Endothelial cell of umbilical vein (primary cell): ENCODE results near the gene SEPTIN11. TPM values are rescaled to one million over a fixed set of nuclear protein-coding genes. Genes with fewer than 3 reads are reported as not detected.

Experiments used
- BruUV-seq: library from RNA; stranded (reverse); fragments of 400-500 nt; replicated peaks from 2 replicates; lab custom pipeline; 2021; lab: Mats Ljungman, UMichigan
- CTCF ChIA-PET: fragments of 300-600, 350-600 bp; sonication (Branson Sonifier 250); formaldehyde crosslinking; loops from one replicate; lab custom pipeline; 2021; ENCODE audit warnings: antibody characterized with exemption, inconsistent platforms; lab: Charles Lee
- POLR2A ChIA-PET: fragments of 300-600, 350-600 bp; sonication (Branson Sonifier 250); formaldehyde crosslinking; loops from one replicate; lab custom pipeline; 2021; ENCODE audit warnings: antibody characterized with exemption, inconsistent platforms; lab: Charles Lee
- DNase-seq: peaks from one replicate; pipeline ENCODE4 v3.0.0-alpha.2; 2011; ENCODE audit warnings: low read depth, low spot score
- FAIRE-seq: peaks from 2 replicates; lab custom pipeline; 2011; peaks lifted over from hg19 to GRCh38; lab: Jason Lieb, UNC
- H2AFZ ChIP-seq: 2 replicates; pipeline ENCODE4 v1.6.0; 2012; ENCODE audit warnings: low read depth, low read length, control low read depth, inconsistent platforms
- H3K27ac ChIP-seq: 2 replicates; pipeline ENCODE4 v1.5.1; 2011; ENCODE audit warnings: low read depth, mild to moderate bottlenecking, control low read depth, low read length, moderate library complexity; ENCODE audit not compliant: insufficient read depth
- H3K27me3 ChIP-seq, 2 experiments: 2 replicates each; pipeline versions ENCODE4 v1.6.0 to v1.6.1; 2011; ENCODE audit warnings: low read length in 2 of 2, mixed read lengths in 1 of 2; ENCODE audit not compliant: control insufficient read depth in 2 of 2, insufficient read depth in 2 of 2
- H3K36me3 ChIP-seq, 2 experiments: 2 replicates in 1 of 2; 3 replicates in 1 of 2; pipeline ENCODE4 v1.5.1; 2011; ENCODE audit warnings: low read length in 2 of 2, mild to moderate bottlenecking in 1 of 2, moderate library complexity in 1 of 2; ENCODE audit not compliant: control insufficient read depth in 2 of 2, insufficient read depth in 2 of 2; ENCODE audit errors: extremely low read depth in 1 of 2
- H3K4me1 ChIP-seq: 3 replicates; pipeline ENCODE4 v1.5.1; 2011; ENCODE audit warnings: mild to moderate bottlenecking, low read length; ENCODE audit not compliant: control insufficient read depth, insufficient read depth; ENCODE audit errors: extremely low read depth
- H3K4me2 ChIP-seq: 2 replicates; pipeline ENCODE4 v1.6.1; 2011; ENCODE audit warnings: low read length, control low read depth, mixed read lengths; ENCODE audit not compliant: insufficient read depth
- H3K4me3 ChIP-seq, 3 experiments: fragments of 200-600 bp in 1 of 3; sonication (generic), shearing (Covaris generic) in 1 of 3; replicated peaks in 1 of 3; 2 replicates each; pipeline ENCODE4 v1.5.1; 2011 to 2016; ENCODE audit warnings: control low read depth in 3 of 3, low read length in 3 of 3, mild to moderate bottlenecking in 2 of 3, inconsistent platforms in 1 of 3, low read depth in 1 of 3, moderate library complexity in 1 of 3; ENCODE audit not compliant: insufficient read depth in 1 of 3
- H3K79me2 ChIP-seq: 2 replicates; pipeline ENCODE4 v1.6.0; 2012; ENCODE audit warnings: low read length, inconsistent platforms; ENCODE audit not compliant: control insufficient read depth, insufficient read depth
- H3K9ac ChIP-seq: replicated peaks from 2 replicates; pipeline ENCODE3; 2011; ENCODE audit warnings: low read length, control low read depth; ENCODE audit not compliant: insufficient read depth; ENCODE audit errors: extremely low read depth
- H3K9me1 ChIP-seq: replicated peaks from 3 replicates; pipeline ENCODE4 v1.6.0; 2011; ENCODE audit warnings: mild to moderate bottlenecking, low read length; ENCODE audit not compliant: control insufficient read depth, insufficient read depth; ENCODE audit errors: extremely low read depth
- H3K9me3 ChIP-seq: replicated peaks from 2 replicates; pipeline ENCODE4 v1.5.1; 2012; ENCODE audit warnings: low read length, inconsistent platforms; ENCODE audit not compliant: control insufficient read depth, insufficient read depth
- H4K20me1 ChIP-seq: replicated peaks from 2 replicates; pipeline ENCODE3; 2011; ENCODE audit warnings: mild to moderate bottlenecking, low read length; ENCODE audit not compliant: control insufficient read depth, insufficient read depth; ENCODE audit errors: extremely low read depth
- CTCF ChIP-seq, 2 donors: IDR thresholded peaks; 1 replicate in 1 of 2; 2 replicates in 1 of 2; pipeline ENCODE4 v1.5.1; 2011; ENCODE audit warnings: low read length in 2 of 2, mild to moderate bottlenecking in 2 of 2, moderate library complexity in 2 of 2, control low read depth in 1 of 2, inconsistent platforms in 1 of 2, low read depth in 1 of 2; ENCODE audit not compliant: insufficient read depth in 1 of 2; ENCODE audit errors: extremely low read depth in 1 of 2
- EZH2 ChIP-seq: IDR thresholded peaks from 2 replicates; pipeline ENCODE4 v1.6.1; 2012; ENCODE audit warnings: borderline replicate concordance, low read depth, mild to moderate bottlenecking, moderate library complexity, low read length, inconsistent platforms; ENCODE audit not compliant: severe bottlenecking
- FOS ChIP-seq: IDR thresholded peaks from 2 replicates; pipeline ENCODE4 v1.6.1; 2011; ENCODE audit warnings: mild to moderate bottlenecking, low read length, moderate library complexity, borderline replicate concordance; ENCODE audit not compliant: insufficient read depth
- GATA2 ChIP-seq: IDR thresholded peaks from 2 replicates; pipeline ENCODE4 v1.7.0; 2011; ENCODE audit warnings: low read depth, mild to moderate bottlenecking, moderate library complexity, mixed read lengths, low read length; ENCODE audit not compliant: insufficient read length, insufficient read depth
- JUN ChIP-seq: IDR thresholded peaks from 2 replicates; pipeline ENCODE4 v1.6.1; 2011; ENCODE audit warnings: borderline replicate concordance, low read depth; ENCODE audit not compliant: insufficient read length, insufficient read depth
- MAX ChIP-seq: IDR thresholded peaks from 2 replicates; pipeline ENCODE4 v1.6.1; 2011; ENCODE audit not compliant: insufficient read depth, insufficient read length
- MYC ChIP-seq: IDR thresholded peaks from one replicate; pipeline ENCODE4 v1.6.1; 2011; ENCODE audit warnings: mild to moderate bottlenecking, low read depth, low read length
- POLR2A ChIP-seq: IDR thresholded peaks from 2 replicates; pipeline ENCODE4 v1.6.1; 2012; ENCODE audit warnings: low read depth, mild to moderate bottlenecking, control low read depth, low read length
- POLR2AphosphoS5 ChIP-seq: IDR thresholded peaks from 2 replicates; pipeline ENCODE4 v1.6.1; 2012; ENCODE audit warnings: low read depth, mild to moderate bottlenecking, control low read depth, low read length, moderate library complexity; ENCODE audit not compliant: insufficient read depth
- dilution Hi-C: fragments of 300-500 bp; cut with MboI; formaldehyde crosslinking; loops from one replicate; pipeline ENCODE4 v1.15.0; 2019; ENCODE audit warnings: low sequenced_read_pairs; ENCODE audit not compliant: extremely low pct_ligation_motif_present
- intact Hi-C: fragments of 100-400 bp; cut with micrococcal nuclease; formaldehyde crosslinking; loops from one replicate; pipeline ENCODE4 v1.10.0; 2022
- polyA plus RNA-seq, 4 experiments: library from polyadenylated mRNA; depleted of rRNA in 3 of 4; stranded (reverse) in 3 of 4; unstranded in 1 of 4; fragments of >200 nt; gene quantifications; 2 replicates each; pipeline versions ENCODE4 v1.2.1 to v1.2.3, GENCODE V29; 2011 to 2012; ENCODE audit warnings: missing spikeins in 1 of 4
- total RNA-seq: library from RNA; stranded (reverse); gene quantifications from 2 replicates; pipeline ENCODE4 v1.2.3, GENCODE V29; 2021

Gene SEPTIN11
- total and polyA plus RNA-seq, 2 donors (not counting 3 experiments of a cell fraction or from before 2014, with no cell fraction given): 69.4 to 202 TPM

- H3K4me1 ChIP-seq: peaks cover 12% of the 10 kb centered on the region
Observed at GRCh38 chr4:76953956-76954355, 4.4 kb downstream of the SEPTIN11 start.

More at GRCh38 chr4:76953956-76954355, 4.4 kb downstream of the SEPTIN11 start:
- H3K9ac ChIP-seq: no peak overlapping the region
- no peak overlapping the region for H3K4me3 ChIP-seq
- no peaks in the 10 kb centered on the region for H3K9me1 ChIP-seq
- no peak overlapping the region for H3K27ac ChIP-seq
- no peaks in the 10 kb centered on the region for H4K20me1 ChIP-seq
- dilution Hi-C loops (no loop called here), intact Hi-C loops (loop anchor here (1.0 kb wide), 1 partner anchor 23 kb away; no protein-coding TSS in a partner anchor)
- FAIRE-seq (no peak), DNase-seq (peak; percentile 34)
- no peaks in the 10 kb centered on the region for H3K27me3 ChIP-seq
- H3K4me2 ChIP-seq: no peak overlapping the region
- H3K79me2 ChIP-seq: peaks cover 86% of the 10 kb centered on the region
- ChIA-PET CTCF (interaction anchor here (0.9 to 1.2 kb wide), 2 partner anchors 91 to 93 kb away, joined by 3 read pairs; no protein-coding TSS in a partner anchor), POLR2A (no interaction called here)
- no peak overlapping the region for H2AFZ ChIP-seq
- BruUV-seq: no TSS peak
- no peaks in the 10 kb centered on the region for H3K36me3 ChIP-seq
- TF ChIP-seq GATA2: no peak
- TF ChIP-seq MYC: no peak
- no peak for TF ChIP-seq JUN
- no peak for TF ChIP-seq MAX
- TF ChIP-seq POLR2AphosphoS5: no peak
- no peak for TF ChIP-seq CTCF (IDR thresholded peaks at IDR 0.05; ENCODE audit: extremely low read depth in 1 of 2, insufficient read depth in 1 of 2, low read depth in 1 of 2, low read length in 2 of 2)
- no peak for TF ChIP-seq EZH2
- no peak for TF ChIP-seq FOS
- no peak for TF ChIP-seq POLR2A
- H3K9me3 ChIP-seq: no peaks in the 10 kb centered on the region
